Anterior cingulate cortex (tissue), 58 donors: Measurements from ENCODE around the gene SEMA4D.
"Not testable (repeated sequence)": the region's sequence is repeated elsewhere in the genome, so short reads cannot be mapped to it uniquely, and the experiment has no call there.

Experiments
- DNase-seq, 58 donors: peaks; one replicate each; lab custom pipeline; 2025; lab: John Stamatoyannopoulos, UW

SEMA4D gene

DNA sequence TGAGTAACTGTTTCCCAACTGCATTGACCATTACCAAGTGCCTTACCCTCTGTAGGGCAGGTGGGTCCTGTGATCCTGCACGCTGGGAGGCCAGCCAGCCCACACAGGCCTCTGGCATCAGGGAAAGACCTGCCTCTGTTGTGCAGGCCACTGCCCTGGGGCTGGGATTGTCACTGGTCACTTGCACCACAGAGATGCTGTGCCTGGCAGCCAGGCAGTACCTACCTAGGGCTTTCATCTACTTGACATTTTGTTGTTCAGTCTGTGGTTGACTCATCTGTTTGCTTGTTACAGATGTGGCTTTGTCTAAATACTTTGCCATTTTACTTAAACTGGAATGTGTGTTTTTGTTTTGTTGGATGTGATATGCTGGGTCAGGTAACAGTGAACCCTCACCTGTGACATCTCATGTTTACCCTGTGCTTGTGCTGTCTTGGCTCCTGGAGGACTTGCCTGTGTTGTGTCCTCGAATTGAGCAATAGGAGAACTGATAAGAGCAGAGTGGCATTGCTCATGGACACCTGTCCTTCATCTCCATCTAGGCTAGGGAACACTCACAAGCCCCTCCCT, 146.8 kb downstream of the SEMA4D start:
- no peak for DNase-seq

DNA sequence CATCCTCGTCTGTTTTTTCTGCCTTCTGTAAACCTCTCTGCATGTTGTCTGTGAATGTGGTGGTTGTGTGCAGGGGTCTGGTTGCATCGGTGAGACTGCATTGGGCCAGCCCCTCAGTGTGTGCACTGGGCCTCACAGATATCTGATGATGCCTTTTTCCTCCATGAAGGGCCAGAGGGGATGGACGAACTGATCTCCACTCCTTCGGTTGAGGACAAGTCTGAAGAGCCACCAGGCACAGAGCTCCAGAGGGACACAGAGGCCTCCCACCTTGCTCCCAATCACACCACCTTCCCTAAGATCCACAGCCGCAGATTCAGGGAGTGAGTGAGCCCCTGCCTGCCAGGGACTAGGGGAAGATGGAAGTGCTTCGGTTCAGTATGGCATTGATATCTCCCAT, 148.3 kb downstream of the SEMA4D start:
- no peak for DNase-seq

DNA sequence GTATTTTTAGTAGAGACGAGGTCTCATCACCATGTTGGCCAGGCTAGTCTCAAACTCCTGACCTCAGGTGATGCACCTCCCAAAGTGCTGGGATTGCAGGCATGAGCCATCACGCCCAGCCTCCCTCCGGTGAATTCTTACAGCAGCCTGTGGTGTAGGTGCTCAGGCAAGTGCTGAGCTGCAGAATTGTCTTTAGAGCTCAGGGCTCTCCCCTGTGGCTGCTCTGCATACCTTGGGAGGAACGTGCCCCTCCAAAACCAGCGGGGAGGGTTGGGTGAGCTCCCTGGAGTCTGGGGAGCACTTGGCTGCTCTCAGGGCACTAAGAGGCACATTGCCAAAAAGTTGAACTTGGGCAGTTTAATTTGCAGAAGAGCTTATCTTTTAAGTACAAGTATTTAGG, 150.3 kb downstream of the SEMA4D start:
- no peak for DNase-seq

DNA sequence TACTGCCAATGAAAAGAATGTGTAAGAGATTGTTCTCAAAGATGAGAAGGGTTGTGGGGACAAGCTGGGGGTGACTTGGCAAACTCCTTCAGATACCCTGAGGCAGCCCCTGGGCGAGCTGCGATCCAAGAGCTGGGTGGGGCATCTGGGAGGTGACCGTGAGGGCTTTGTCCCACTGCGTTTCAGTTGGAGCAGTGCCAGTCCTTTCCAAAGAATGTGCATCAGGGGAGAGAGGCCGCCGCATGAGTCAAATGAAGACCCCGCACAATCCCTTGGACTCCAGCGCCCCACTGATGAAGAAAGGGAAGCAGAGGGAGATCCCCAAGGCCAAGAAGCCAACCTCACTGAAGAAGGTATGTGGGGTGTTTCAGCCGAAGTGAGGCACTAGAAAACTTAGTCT, 151.2 kb downstream of the SEMA4D start:
- no peak for DNase-seq

DNA sequence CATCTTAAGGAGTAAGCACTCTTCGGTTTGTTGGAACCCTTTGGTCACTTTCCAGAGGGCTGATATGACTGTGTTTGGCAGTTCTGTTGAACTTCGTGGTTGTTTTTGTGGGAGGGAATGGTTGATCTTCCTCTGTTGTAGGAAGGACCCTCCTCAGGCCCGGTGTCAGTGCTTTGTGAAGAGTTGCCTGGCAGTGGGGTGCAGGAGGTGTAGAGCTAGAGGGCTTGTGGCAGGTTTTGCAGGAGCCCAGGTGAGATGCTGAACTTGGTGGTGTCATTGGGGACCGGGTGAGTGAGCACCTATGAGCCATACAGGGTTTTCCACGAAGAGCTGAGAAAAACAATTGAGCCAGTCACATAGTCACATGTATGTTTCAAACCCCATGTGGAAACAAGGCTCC, 152.4 kb downstream of the SEMA4D start:
- DNase-seq, result no peak

DNA sequence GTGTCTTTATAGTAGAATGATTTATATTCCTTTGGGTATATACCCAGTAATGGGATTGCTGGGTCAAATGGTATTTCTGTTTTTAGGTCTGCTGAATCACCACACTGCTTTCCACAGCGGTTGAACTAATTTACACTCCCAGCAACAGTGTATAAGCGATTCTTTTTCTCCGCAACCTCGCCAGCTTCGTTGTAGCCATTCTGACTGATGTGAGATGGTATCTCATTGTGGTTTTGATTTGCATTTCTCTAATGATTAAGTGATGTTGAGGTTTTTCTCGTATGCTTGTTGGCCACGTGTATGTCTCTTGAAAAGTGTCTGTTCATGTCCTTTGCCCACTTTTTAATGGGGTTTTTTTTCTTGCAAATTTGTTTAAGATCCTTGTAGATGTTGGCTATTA, 154.1 kb downstream of the SEMA4D start:
- DNase-seq, result not testable (repeated sequence)

DNA sequence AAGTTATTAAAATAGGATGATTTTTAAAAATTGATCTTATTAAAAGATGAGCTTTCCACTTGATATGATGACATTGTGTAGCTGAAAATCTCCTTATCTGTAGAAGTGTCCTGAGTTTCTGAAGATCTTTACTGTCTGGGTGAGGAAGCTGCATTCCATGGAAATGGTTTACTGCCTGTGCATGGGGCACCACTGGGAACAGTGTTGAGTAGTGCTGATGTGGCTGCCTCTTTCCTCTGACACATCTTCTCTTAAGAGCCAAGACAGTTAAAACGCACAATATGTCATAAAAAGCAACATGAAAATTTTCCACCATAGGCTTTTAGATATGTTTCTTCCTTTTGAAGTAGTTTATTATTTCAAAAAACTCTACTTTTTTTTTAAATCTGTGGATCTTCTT, 155.0 kb downstream of the SEMA4D start:
- no peak for DNase-seq

DNA sequence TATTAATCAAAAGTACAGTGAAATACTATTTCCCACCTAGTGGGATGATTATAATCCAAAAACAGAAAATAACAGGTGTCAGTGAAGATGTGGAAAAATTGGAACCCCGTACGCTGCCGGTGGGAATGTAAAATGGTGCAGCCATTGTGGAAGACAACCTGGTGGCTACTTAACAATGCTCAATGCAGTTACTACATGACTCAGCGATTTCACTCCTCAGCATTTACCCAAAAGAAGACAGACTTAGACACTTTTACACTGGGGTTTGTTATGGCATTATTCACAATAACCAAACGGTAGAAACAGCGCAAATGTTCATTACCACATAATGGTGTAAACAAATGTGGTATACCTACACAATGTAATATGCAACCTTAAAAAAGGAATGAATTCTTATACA, 155.7 kb downstream of the SEMA4D start:
- DNase-seq, result no peak

DNA sequence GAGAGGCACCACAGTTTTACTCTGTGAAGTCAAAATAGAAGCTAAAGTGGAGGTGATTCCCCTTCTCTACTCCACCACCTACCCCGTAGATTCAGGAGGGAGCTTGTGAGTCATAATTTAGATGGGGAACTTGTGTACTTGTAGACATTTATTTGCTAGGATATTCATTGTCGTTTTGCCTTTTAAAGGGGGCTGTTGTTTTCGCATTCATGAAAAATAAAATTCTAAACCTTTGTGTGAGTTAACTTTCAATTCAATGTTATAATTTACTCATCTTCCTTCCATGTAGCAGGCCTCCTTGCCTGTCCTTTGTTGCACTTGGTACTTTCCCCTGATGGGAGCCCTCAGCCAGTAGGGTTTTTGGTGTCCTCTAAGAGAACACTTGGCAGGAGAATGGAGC, 157.6 kb downstream of the SEMA4D start:
- DNase-seq, result no peak

DNA sequence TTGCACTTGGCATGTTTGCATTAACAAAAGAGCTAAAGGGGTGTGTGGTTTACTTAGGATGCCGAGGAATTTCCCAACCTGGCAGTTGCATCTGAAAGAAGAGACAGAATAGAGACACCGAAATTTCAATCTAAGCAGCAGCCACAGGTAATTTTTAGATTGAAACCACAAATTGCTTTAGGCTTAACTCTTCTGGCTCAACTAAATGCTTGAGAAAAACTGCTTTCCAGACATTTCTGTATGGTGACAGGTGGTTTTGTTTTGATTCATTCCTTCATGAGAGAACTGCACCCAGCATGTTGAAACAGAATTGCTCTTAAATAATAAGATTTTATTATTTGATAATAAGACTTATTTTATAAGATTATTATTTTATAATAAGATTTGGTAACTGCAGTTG, 158.1 kb downstream of the SEMA4D start:
- DNase-seq, result no peak

DNA sequence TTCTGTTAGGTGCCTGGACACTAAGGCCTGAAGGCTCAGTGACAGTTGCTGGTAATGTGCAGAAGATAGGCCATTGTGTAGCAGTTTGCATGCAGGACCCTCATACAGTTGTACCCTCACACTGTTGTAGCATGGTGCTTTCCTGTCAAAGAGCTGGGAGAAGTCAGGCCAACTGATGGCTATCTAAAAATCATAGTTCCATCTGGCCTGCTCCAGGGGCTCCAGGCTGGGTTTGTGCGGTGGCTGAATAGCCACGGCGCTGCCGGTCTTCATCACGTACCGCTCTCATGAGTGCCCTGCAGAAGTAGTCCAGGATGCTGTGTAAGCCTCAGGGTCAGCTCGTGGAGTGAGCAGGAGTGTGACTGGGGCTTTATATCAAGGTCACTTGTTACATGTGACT, 167.4 kb downstream of the SEMA4D start:
- DNase-seq, result no peak

DNA sequence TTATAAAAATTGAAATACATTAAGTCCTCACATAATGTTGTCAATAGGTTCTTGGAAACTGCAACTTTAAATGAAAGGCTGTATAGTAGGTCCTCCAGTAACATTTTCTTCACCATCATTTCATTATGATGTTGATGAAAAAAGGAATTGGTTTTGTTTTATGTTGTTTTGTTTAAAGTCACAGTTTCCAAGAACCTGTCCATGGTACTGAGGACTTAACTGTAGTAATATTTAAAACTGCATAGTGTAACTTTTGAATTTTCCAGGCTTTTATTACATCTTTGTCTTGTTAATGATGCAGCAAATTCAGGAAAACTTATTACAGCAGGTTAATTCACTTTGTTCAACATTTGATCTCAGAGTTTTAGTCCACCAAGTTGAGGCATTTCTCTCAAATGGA, 168.0 kb downstream of the SEMA4D start:
- no peak for DNase-seq

DNA sequence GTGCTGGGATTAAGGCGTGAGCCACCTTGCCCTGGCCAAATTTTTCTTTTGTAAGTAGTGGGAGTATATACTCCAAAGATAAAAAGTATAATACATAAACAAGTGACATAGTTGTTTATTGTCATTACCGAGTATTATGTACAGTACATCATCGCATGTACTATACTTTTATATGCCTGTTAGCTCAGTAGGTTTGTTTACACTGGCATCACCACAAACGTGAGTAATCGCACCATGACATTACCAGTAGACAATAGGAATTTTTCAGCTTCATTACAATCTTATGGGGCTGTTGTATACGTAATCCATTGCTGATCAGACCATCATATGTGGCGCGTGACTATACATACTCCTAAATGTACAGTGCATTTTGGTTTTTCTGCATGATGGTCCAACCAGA, 169.8 kb downstream of the SEMA4D start:
- no peak for DNase-seq

DNA sequence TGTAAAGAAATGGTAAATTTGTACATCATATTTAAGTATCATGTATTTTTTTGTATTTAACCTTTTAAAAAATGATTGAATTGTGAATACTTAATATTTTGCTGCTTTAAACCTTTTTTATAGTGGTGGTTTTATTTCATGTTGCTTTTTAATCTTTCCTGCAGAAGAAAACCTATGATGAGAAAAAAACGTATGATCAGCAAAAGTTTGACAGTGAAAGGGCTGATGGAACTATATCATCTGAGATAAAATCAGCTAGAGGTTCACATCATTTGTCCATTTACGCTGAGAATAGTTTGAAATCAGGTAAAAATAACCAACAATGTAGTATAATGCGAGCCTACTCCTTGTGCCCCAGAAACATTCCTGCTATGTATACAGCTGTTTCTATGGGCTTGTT, 172.2 kb downstream of the SEMA4D start:
- no peak for DNase-seq

DNA sequence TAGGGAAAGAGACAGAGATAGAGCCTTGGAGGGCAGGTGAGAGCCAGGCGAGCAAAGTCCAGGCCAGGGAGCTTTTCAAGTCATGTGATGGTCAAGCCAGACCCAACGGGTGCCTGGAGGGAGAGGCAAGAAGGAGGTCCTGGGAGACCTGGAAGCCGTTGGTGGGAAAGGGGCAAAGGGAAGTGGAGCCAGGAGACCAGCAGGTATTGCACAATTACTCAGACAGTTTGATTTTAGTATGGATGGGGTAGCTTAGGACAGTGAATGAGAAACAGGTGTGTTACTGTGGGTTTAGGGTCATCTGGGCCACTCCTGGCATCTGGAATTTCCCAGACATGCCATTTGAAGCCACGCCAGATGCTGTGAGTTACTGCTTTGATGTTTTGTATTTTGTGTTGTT, 174.5 kb downstream of the SEMA4D start:
- no peak for DNase-seq

DNA sequence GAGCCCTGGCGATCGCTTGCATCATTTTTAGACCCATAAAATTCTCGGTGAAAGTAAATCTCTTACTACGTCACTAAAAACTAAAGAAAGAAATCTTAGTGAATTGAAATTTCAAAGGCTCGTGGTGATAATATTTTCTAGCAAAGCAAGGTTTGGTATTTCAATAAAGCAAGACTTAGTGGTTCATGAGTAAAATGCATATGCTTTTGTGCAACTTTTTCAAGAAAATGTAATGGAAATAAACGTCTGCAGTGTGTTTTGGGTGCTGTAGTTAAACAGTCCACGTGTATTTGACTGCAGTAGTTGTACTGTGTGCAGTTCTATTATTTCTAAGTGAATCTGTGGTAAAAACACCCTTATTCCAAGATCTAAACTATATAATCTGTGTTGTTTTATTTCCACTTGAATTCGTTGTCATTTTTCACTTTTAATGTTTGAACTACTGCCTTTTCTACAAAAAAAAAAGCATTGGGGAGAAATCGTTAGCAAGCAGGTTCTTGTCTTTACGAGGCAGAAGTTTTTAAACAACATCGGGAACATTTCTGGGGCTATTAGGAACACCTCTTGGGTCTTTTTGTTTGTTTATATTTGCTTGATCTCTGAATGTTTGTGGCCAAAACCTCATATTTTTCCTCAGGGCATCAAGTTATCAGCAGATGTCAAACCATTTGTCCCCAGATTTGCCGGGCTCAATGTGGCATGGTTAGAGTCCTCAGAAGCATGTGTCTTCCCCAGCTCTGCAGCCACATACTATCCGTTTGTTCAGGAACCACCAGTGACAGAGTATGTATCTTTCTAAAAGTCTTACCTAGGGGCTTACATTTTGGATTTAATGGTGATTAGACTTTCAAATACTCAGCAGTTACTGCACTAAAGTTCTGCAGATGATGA, 178.7 kb downstream of the SEMA4D start:
- no peak for DNase-seq

DNA sequence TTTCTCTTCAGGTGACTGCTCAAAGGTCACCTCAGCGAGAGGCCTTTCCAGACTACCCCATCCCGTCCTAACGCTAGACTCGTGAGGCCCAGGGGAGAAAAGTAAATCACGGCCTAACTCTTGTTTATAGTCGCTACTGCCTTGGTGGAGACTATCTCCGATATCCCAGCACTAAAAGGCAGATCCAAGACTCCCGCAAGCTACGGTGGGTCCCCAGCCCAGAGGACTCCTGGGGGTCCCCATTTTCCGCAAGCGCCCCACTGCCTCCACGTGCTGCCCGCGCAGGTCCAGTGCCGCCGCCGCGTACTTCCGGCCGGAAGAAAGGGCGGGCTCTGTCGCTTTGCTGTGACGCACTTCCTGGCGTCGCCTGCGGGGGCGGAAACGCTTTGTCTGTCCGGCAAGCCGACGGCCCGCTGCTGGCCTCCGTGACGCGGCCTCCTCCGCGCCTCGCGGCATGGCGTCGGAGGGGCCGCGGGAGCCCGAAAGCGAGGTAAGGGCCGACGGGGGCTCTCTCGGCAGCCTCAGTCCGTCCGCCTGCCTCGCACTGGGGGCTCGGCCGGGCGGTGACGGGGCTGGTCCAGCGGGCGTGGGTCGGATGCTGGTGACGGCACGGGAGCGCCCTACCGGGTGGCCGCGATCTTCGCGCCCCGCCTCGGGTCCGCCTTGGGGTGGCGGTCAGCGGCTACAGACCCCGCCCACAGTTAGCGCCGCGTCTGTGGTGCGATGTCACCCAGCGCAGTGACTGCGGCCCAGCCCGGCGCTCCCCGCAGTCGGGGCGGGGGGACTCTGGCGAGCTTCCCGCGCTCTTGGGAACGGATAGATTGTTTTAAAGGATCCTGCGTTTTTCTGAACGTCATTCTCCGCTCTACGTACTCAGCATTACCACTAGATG, 179.5 kb downstream of the SEMA4D start, which contains the start of gene SECISBP2:
TSS of gene SECISBP2 (plus strand) at position 378 of the 892 bp plus-strand sequence. CDS start at position 455, 77 bp downstream.
- peak; percentile 86 to 100 (median 95) for DNase-seq

DNA sequence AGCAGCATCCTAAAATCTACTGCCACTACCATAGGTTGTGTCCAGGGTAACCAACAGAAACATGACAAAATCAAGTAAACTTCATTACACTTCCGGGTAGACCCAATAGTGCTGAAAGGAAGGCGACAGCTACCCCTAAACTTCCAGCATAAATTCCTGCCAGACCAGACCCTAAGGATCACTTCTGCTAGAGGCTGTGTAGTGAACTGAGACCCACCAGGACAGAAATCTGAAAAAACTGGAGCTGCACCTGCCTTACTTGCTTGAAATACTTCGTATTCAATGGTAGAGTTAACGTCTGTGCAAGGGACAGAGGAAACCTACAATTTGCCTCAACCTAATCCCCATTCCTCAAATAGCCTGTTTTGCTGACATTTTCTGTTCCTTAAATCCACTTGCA, 180.6 kb downstream of the SEMA4D start:
- no peak for DNase-seq

DNA sequence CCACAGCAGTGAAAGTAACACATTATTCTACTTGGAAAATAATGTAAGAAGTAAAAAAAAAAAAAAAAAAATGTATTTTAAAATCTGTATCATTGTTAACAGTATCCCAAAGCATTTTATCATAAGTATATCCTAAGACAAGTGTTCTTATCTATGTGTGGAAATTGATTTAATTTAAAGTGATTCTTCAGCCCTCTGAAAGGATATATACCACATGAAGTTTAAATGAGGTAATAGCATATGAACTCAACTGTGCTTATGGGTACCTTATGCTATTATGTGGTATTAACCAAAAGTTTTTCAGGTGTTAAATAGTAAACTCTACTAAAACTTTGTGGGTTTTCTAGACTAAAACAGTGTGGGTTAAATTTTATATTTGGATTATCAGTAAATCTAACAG, 182.4 kb downstream of the SEMA4D start:
- DNase-seq, result no peak

DNA sequence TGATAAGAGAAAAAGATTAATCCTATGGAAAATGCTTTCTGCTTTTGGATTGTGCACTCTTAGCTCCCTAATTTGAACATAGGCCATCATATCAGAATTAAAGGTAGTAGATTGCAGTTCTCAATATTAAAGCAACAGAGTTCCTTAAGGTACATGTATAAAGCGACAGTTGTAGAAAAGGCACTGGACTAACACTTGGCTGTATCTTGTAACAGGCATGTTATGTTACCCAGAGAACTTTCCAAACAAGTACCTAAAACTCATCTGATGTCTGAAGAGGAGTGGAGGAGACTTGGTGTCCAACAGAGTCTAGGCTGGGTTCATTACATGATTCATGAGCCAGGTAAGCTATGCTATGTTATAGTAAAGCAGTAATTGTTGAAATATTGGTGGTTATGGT, 183.0 kb downstream of the SEMA4D start:
- DNase-seq, result no peak

DNA sequence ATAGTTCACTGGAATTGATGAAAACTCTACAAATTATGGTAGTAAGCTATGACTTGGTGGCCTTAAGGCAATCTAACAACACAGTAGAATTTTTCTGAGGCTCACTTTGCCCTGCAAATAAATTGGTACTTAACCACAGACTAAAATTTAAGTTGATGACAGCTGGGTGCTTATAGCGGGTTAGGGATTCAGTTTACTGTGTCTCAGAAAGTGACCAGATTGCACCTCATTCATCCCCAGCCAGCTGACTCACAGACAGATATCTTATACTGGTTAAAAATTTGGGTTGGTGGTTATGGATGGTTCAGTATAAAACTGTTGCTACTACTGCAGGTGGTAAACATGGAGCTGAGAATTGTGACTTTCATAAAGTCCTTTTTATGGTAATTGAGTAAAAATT, 184.1 kb downstream of the SEMA4D start:
- DNase-seq, result no peak
